H1 (cell line): ENCODE results near the gene TPM1. TPM values are rescaled to one million over a fixed set of nuclear protein-coding genes. Genes with fewer than 3 reads are reported as not detected.

Experiments used
- CTCF ChIA-PET: fragments of 300-600 bp; sonication (Branson Sonifier 250); formaldehyde crosslinking; loops from one replicate; lab custom pipeline; 2021; ENCODE audit not compliant: partially characterized antibody; lab: Charles Lee
- POLR2A ChIA-PET: fragments of 300-600 bp; sonication (Branson Sonifier 250); formaldehyde crosslinking; loops from one replicate; lab custom pipeline; 2021; ENCODE audit warnings: inconsistent platforms; ENCODE audit not compliant: partially characterized antibody; lab: Charles Lee
- DNase-seq, 2 experiments: peaks; one replicate each; pipeline versions ENCODE4 v3.0.0 to v3.0.0-alpha.2; 2010 to 2022; ENCODE audit warnings: low spot score in 2 of 2, low read depth in 1 of 2, mixed read lengths in 1 of 2
- FAIRE-seq: peaks from 2 replicates; lab custom pipeline; 2011; peaks lifted over from hg19 to GRCh38; lab: Jason Lieb, UNC
- H2AFZ ChIP-seq: 2 replicates; pipeline ENCODE4 v1.8.1; 2012; ENCODE audit warnings: low read length, inconsistent platforms
- H2AK5ac ChIP-seq: 2 replicates; pipeline ENCODE4 v1.6.1; 2013; ENCODE audit warnings: low read depth, low read length
- H2BK120ac ChIP-seq: replicated peaks from 2 replicates; pipeline ENCODE3; 2013; ENCODE audit warnings: low read depth, low read length, inconsistent platforms
- H2BK12ac ChIP-seq: 2 replicates; pipeline ENCODE4 v1.6.1; 2013; ENCODE audit warnings: low read depth, low read length
- H2BK15ac ChIP-seq: 2 replicates; pipeline ENCODE4 v1.6.1; 2013; ENCODE audit warnings: low read length
- H2BK20ac ChIP-seq: 2 replicates; pipeline ENCODE4 v1.6.1; 2013; ENCODE audit warnings: low read length
- H2BK5ac ChIP-seq: 2 replicates; pipeline ENCODE4 v1.6.1; 2013; ENCODE audit warnings: low read depth, low read length
- H3K14ac ChIP-seq: 2 replicates; pipeline ENCODE4 v1.6.1; 2013; ENCODE audit warnings: inconsistent platforms; ENCODE audit not compliant: insufficient read length
- H3K18ac ChIP-seq: 2 replicates; pipeline ENCODE4 v1.6.1; 2013; ENCODE audit warnings: low read length; ENCODE audit errors: extremely low read depth
- H3K23ac ChIP-seq: 2 replicates; pipeline ENCODE4 v1.6.1; 2013; ENCODE audit warnings: inconsistent platforms; ENCODE audit not compliant: insufficient read length
- H3K23me2 ChIP-seq: 2 replicates; pipeline ENCODE4 v1.6.1; 2013; ENCODE audit warnings: low read depth, low read length
- H3K27ac ChIP-seq: 2 replicates; pipeline ENCODE4 v1.6.1; 2011; ENCODE audit warnings: low read depth, low read length, inconsistent platforms
- H3K27me3 ChIP-seq, 4 experiments: replicated peaks in 1 of 4; 1 replicate in 1 of 4; 2 replicates in 3 of 4; pipeline versions ENCODE4 v1.6.1 to v1.8.1; 2011 to 2013; ENCODE audit warnings: low read length in 3 of 4, mild to moderate bottlenecking in 3 of 4, inconsistent platforms in 2 of 4, mixed read lengths in 2 of 4, moderate library complexity in 1 of 4; ENCODE audit not compliant: control insufficient read depth in 3 of 4, insufficient read depth in 3 of 4; ENCODE audit errors: extremely low read depth in 1 of 4
- H3K36me3 ChIP-seq, 4 experiments: 2 replicates each; pipeline versions ENCODE4 v1.6.1 to v1.8.1; 2011 to 2013; ENCODE audit warnings: mild to moderate bottlenecking in 4 of 4, low read length in 3 of 4, moderate library complexity in 2 of 4, control low read depth in 1 of 4, inconsistent platforms in 1 of 4; ENCODE audit not compliant: insufficient read depth in 4 of 4, control insufficient read depth in 2 of 4
- H3K4ac ChIP-seq: replicated peaks from 2 replicates; pipeline ENCODE3; 2013; ENCODE audit warnings: low read length, low read depth, mixed read lengths, inconsistent platforms; ENCODE audit not compliant: insufficient read length
- H3K4me1 ChIP-seq, 4 experiments: replicated peaks in 1 of 4; 1 replicate in 1 of 4; 2 replicates in 3 of 4; pipeline versions ENCODE4 v1.6.1 to v1.8.1; 2011 to 2013; ENCODE audit warnings: low read length in 3 of 4, inconsistent platforms in 2 of 4, mixed read lengths in 1 of 4; ENCODE audit not compliant: insufficient read depth in 4 of 4, control insufficient read depth in 3 of 4
- H3K4me2 ChIP-seq, 2 experiments: 2 replicates each; pipeline versions ENCODE4 v1.6.1 to v1.8.1; 2011 to 2013; ENCODE audit warnings: low read depth in 2 of 2, low read length in 2 of 2, control low read depth in 1 of 2, inconsistent platforms in 1 of 2, mild to moderate bottlenecking in 1 of 2; ENCODE audit not compliant: insufficient read depth in 1 of 2
- H3K4me3 ChIP-seq, 4 experiments: fragments of 200-600, 300-600 bp in 1 of 4; sonication (generic), shearing (Covaris generic), sonication (Bioruptor Twin) in 1 of 4; 2 replicates each; pipeline versions ENCODE4 v1.5.1 to v1.8.1; 2011 to 2016; ENCODE audit warnings: low read length in 4 of 4, low read depth in 3 of 4, control low read depth in 2 of 4, inconsistent platforms in 2 of 4, mild to moderate bottlenecking in 2 of 4, mixed read lengths in 1 of 4, moderate library complexity in 1 of 4; ENCODE audit not compliant: insufficient read depth in 2 of 4; ENCODE audit errors: extremely low read depth in 1 of 4
- H3K56ac ChIP-seq: replicated peaks from 2 replicates; pipeline ENCODE3; 2013; ENCODE audit warnings: low read depth, mild to moderate bottlenecking, mixed read lengths, low read length, inconsistent platforms; ENCODE audit not compliant: insufficient read length
- H3K79me1 ChIP-seq: 2 replicates; pipeline ENCODE4 v1.6.1; 2013; ENCODE audit warnings: low read depth, low read length, control low read depth
- H3K79me2 ChIP-seq, 2 experiments: 2 replicates each; pipeline versions ENCODE4 v1.6.1 to v1.8.1; 2012 to 2013; ENCODE audit warnings: low read length in 2 of 2, mild to moderate bottlenecking in 2 of 2, inconsistent platforms in 1 of 2; ENCODE audit not compliant: insufficient read depth in 2 of 2, control insufficient read depth in 1 of 2
- H3K9ac ChIP-seq, 4 experiments: replicated peaks in 1 of 4; 1 replicate in 1 of 4; 2 replicates in 3 of 4; pipeline versions ENCODE4 v1.6.1 to v1.8.1; 2011 to 2013; ENCODE audit warnings: low read depth in 3 of 4, low read length in 3 of 4, control low read depth in 2 of 4, mild to moderate bottlenecking in 2 of 4, moderate library complexity in 2 of 4, inconsistent platforms in 1 of 4; ENCODE audit errors: extremely low read depth in 1 of 4
- H3K9me3 ChIP-seq, 2 experiments: 2 replicates each; pipeline versions ENCODE4 v1.6.1 to v1.8.1; 2012 to 2013; ENCODE audit warnings: mild to moderate bottlenecking in 2 of 2, moderate library complexity in 2 of 2, control low read depth in 1 of 2, inconsistent platforms in 1 of 2, low read depth in 1 of 2, low read length in 1 of 2, mixed read lengths in 1 of 2; ENCODE audit not compliant: insufficient read depth in 2 of 2
- H4K20me1 ChIP-seq, 2 experiments: replicated peaks in 1 of 2; 2 replicates each; pipeline versions ENCODE3 to v1.8.1; 2011 to 2013; ENCODE audit warnings: inconsistent platforms in 2 of 2, low read length in 2 of 2, mild to moderate bottlenecking in 1 of 2; ENCODE audit not compliant: insufficient read depth in 2 of 2, control insufficient read depth in 1 of 2
- H4K5ac ChIP-seq: 2 replicates; pipeline ENCODE4 v1.6.1; 2013; ENCODE audit warnings: low read length, low read depth, mixed read lengths, inconsistent platforms; ENCODE audit not compliant: insufficient read length
- H4K8ac ChIP-seq: 2 replicates; pipeline ENCODE4 v1.8.0; 2013; ENCODE audit warnings: mild to moderate bottlenecking, moderate library complexity, low read length, inconsistent platforms; ENCODE audit not compliant: insufficient read depth; ENCODE audit errors: extremely low read depth
- H4K91ac ChIP-seq: replicated peaks from 2 replicates; pipeline ENCODE3; 2013; ENCODE audit warnings: low read length, mixed read lengths, inconsistent platforms; ENCODE audit not compliant: insufficient read length
- JUND ChIP-seq: IDR thresholded peaks from 2 replicates; pipeline ENCODE4 v1.6.1; 2011; ENCODE audit warnings: mild to moderate bottlenecking, improper control_type of control experiment, low read length
- WGBS, 2 experiments: shearing (Covaris generic) in 1 of 2; methylation state at CpG; one replicate each; pipeline versions ENCODE4 v1.1.6 to v1.1.7; 2013 to 2015; ENCODE audit warnings: low lambda C conversion rate in 2 of 2, mixed read lengths in 2 of 2, inconsistent platforms in 1 of 2, low coverage in 1 of 2, missing lambda C conversion rate in 1 of 2; ENCODE audit not compliant: insufficient replicate concordance in 2 of 2, insufficient coverage in 1 of 2, insufficient read length in 1 of 2; ENCODE audit errors: extremely low coverage in 1 of 2, missing lambda C conversion rate in 1 of 2; 5-methylcytosine and 5-hydroxymethylcytosine counted together
- polyA plus RNA-seq, 7 experiments: library from polyadenylated mRNA; depleted of rRNA in 3 of 7; stranded (reverse) in 5 of 7; unstranded in 2 of 7; fragments of >200 nt in 5 of 7; fragments of 200-250 nt in 2 of 7; gene quantifications; 1 replicate in 5 of 7; 2 replicates in 1 of 7; 4 replicates in 1 of 7; pipeline versions ENCODE4 v1.2.1 to v1.2.3, GENCODE V29; 2011 to 2013; ENCODE audit warnings: missing spikeins in 2 of 7, mixed read lengths in 2 of 7
- total RNA-seq: library from RNA; stranded (reverse); fragmentation: NEBNext Ultra II Directional; extraction: Animal tissue kit (Norgen Biotek cat#: 25700); gene quantifications from 2 replicates; pipeline ENCODE4 v1.2.1, GENCODE V29; 2021

TPM1 gene
- total and polyA plus RNA-seq, 2 of the 8 experiments (the other 6 are each of a cell fraction or from before 2014, with no cell fraction given): 258 to 579 TPM

- no peak overlapping the region for H2AK5ac ChIP-seq
- no peaks in the 10 kb centered on the region for H3K9me3 ChIP-seq
- no peak overlapping the region for H4K5ac ChIP-seq
- H3K27me3 ChIP-seq: no peaks in the 10 kb centered on the region
- H2BK12ac ChIP-seq: no peak overlapping the region
- no peaks in the 10 kb centered on the region for H3K79me2 ChIP-seq
- no peak overlapping the region for H3K4ac ChIP-seq
- H4K8ac ChIP-seq: no peak overlapping the region
- H3K27ac ChIP-seq: no peak overlapping the region
- H3K79me1 ChIP-seq: no peaks in the 10 kb centered on the region
- no peak overlapping the region for H4K91ac ChIP-seq
- FAIRE-seq: no peak
- H2BK5ac ChIP-seq: no peak overlapping the region
- peaks cover 8 to 62% (median 38%) of the 10 kb centered on the region in 4 experiments for H3K36me3 ChIP-seq
- no peak overlapping the region for H2BK20ac ChIP-seq
- no peak for DNase-seq
- no peak overlapping the region for H3K56ac ChIP-seq
- no peak overlapping the region for H3K14ac ChIP-seq
- H2AFZ ChIP-seq: no peak overlapping the region
- H3K23ac ChIP-seq: no peak overlapping the region
- H3K4me1 ChIP-seq: peaks cover 3 to 10% (median 7%) of the 10 kb centered on the region in 4 experiments; a peak in 5 of 7 replicates
- no peak for TF ChIP-seq JUND
- no peak overlapping the region for H3K9ac ChIP-seq
- no peak overlapping the region for H3K4me2 ChIP-seq
- H3K23me2 ChIP-seq: no peaks in the 10 kb centered on the region
- CTCF ChIA-PET: interaction anchor here (1.0 kb wide), 1 partner anchor 22 kb away, joined by 3 read pairs; no protein-coding TSS in a partner anchor
- no peak overlapping the region for H3K18ac ChIP-seq
- no peak overlapping the region for H3K4me3 ChIP-seq
- H2BK15ac ChIP-seq: no peak overlapping the region
- POLR2A ChIA-PET: interaction anchor here (18.6 to 18.9 kb wide), 2 partner anchors 17 kb away, joined by 325 to 635 read pairs; partner anchors contain the start of gene TPM1
- no peaks in the 10 kb centered on the region for H4K20me1 ChIP-seq
- 92% methylated on average over 6 of the region's 6 CpGs; no CpG with 5 or more reads in 1 of the 2 experiments for WGBS, 2 experiments
- no peak overlapping the region for H2BK120ac ChIP-seq
These were observed 28.2 kb downstream of the TPM1 start for GRCh38 chr15:63070681-63071129.
